HepG2 (cell line): Measurements from ENCODE around the gene PFDN5. TPM values are rescaled to one million over a fixed set of nuclear protein-coding genes. Genes with fewer than 3 reads are reported as not detected.

Experiments used
- ARNTL ChIP-seq: sonication (generic); formaldehyde crosslinking; IDR thresholded peaks from 2 replicates; pipeline ENCODE4 v1.4.0; 2020; ENCODE audit warnings: mild to moderate bottlenecking, missing genetic modification reagents
- FOXO4 ChIP-seq: sonication (generic); formaldehyde crosslinking; conservative IDR thresholded peaks from 2 replicates; pipeline ENCODE4 v1.8.1; 2023; ENCODE audit warnings: missing genetic modification reagents
- HOMEZ ChIP-seq: IDR thresholded peaks from 2 replicates; pipeline ENCODE4 v1.6.1; 2016; ENCODE audit warnings: low read depth
- LBX2 ChIP-seq: sonication (generic); formaldehyde crosslinking; IDR thresholded peaks from 2 replicates; pipeline ENCODE4 v1.5.0; 2020; ENCODE audit warnings: missing genetic modification reagents, mild to moderate bottlenecking, borderline replicate concordance
- MAFF ChIP-seq: IDR thresholded peaks from 2 replicates; pipeline ENCODE4 v1.6.1; 2011; ENCODE audit warnings: low read depth, low read length, improper control_type of control experiment
- MEF2D ChIP-seq: sonication (generic); formaldehyde crosslinking; IDR thresholded peaks from 2 replicates; pipeline ENCODE4 v1.5.1; 2020; ENCODE audit warnings: mild to moderate bottlenecking, missing genetic modification reagents
- PAX8 ChIP-seq: sonication (generic); formaldehyde crosslinking; IDR thresholded peaks from 2 replicates; pipeline ENCODE4 v1.8.0; 2022; ENCODE audit warnings: mild to moderate bottlenecking, missing genetic modification reagents, borderline replicate concordance
- STAT5B ChIP-seq: sonication (generic); formaldehyde crosslinking; IDR thresholded peaks from 2 replicates; pipeline ENCODE4 v1.4.0; 2020; ENCODE audit warnings: missing genetic modification reagents
- THAP9 ChIP-seq: sonication (generic); formaldehyde crosslinking; IDR thresholded peaks from 2 replicates; pipeline ENCODE4; 2020; ENCODE audit warnings: missing genetic modification reagents, mild to moderate bottlenecking, borderline replicate concordance
- TRIM24 ChIP-seq: sonication (generic); formaldehyde crosslinking; IDR thresholded peaks from 2 replicates; pipeline ENCODE4 v1.8.0; 2022; ENCODE audit warnings: mild to moderate bottlenecking, missing genetic modification reagents
- ZBTB43 ChIP-seq: sonication (generic); formaldehyde crosslinking; conservative IDR thresholded peaks from 2 replicates; pipeline ENCODE4 v1.4.0; 2020; ENCODE audit warnings: missing genetic modification reagents
- ZNF557 ChIP-seq: sonication (generic); formaldehyde crosslinking; IDR thresholded peaks from 2 replicates; pipeline ENCODE4 v1.4.0; 2020; ENCODE audit warnings: missing genetic modification reagents
- ZNF652 ChIP-seq: IDR thresholded peaks from 2 replicates; pipeline ENCODE4 v1.6.1; 2016; ENCODE audit warnings: low read depth, borderline replicate concordance
- ZNF709 ChIP-seq: sonication (generic); formaldehyde crosslinking; IDR thresholded peaks from 2 replicates; pipeline ENCODE4 v1.5.0; 2020; ENCODE audit warnings: mild to moderate bottlenecking, missing genetic modification reagents
- ZNF749 ChIP-seq: sonication (generic); formaldehyde crosslinking; IDR thresholded peaks from 2 replicates; pipeline ENCODE4 v1.8.0; 2022; ENCODE audit warnings: mild to moderate bottlenecking, missing genetic modification reagents, moderate library complexity, borderline replicate concordance
- ZNF792 ChIP-seq: IDR thresholded peaks from 2 replicates; pipeline ENCODE4 v1.6.1; 2016
- ZNF83 ChIP-seq: sonication (generic); formaldehyde crosslinking; IDR thresholded peaks from 2 replicates; pipeline ENCODE4 v1.4.0; 2020; ENCODE audit warnings: missing genetic modification reagents, mild to moderate bottlenecking, borderline replicate concordance
- ZNF879 ChIP-seq: sonication (generic); formaldehyde crosslinking; IDR thresholded peaks from 2 replicates; pipeline ENCODE4 v1.8.1; 2023; ENCODE audit warnings: missing genetic modification reagents
- ZSCAN22 ChIP-seq: sonication (generic); formaldehyde crosslinking; IDR thresholded peaks from 2 replicates; pipeline ENCODE4 v1.4.0; 2020; ENCODE audit warnings: mild to moderate bottlenecking, missing genetic modification reagents
- polyA plus RNA-seq, 8 experiments: library from polyadenylated mRNA; depleted of rRNA in 3 of 8; stranded (reverse) in 7 of 8; unstranded in 1 of 8; fragments of >200 nt; fragmentation: Illumina TruSeq in 4 of 8; extraction: Trizol in 4 of 8; gene quantifications; 2 replicates each; pipeline versions ENCODE4 v1.2.1 to v1.2.3, GENCODE V29; 2011 to 2016; ENCODE audit warnings: low read depth in 4 of 8, missing spikeins in 1 of 8, mixed read lengths in 1 of 8; ENCODE audit not compliant: insufficient read depth in 1 of 8
- total RNA-seq, 5 experiments: library from RNA; depleted of rRNA; stranded (reverse); fragments of >200 nt; fragmentation: Illumina TruSeq; extraction: Trizol; gene quantifications; 2 replicates each; pipeline ENCODE4 v1.2.3, GENCODE V29; 2016; ENCODE audit warnings: low read depth in 1 of 5

Gene PFDN5
- total and polyA plus RNA-seq, 2 of the 13 experiments (the other 11 are each of a cell fraction or from before 2014, with no cell fraction given) = 449 to 462 TPM

- TF ChIP-seq THAP9 (CRISPR knock-in tag) = peak; percentile 98
- TF ChIP-seq FOXO4 (CRISPR knock-in tag) = no peak
- peak; percentile 74; the same call in 1 of the 2 replicates for TF ChIP-seq ZNF709 (CRISPR knock-in tag)
- TF ChIP-seq ZSCAN22 (CRISPR knock-in tag) = peak; percentile 58; the same call in 1 of the 2 replicates
- TF ChIP-seq LBX2 (CRISPR knock-in tag) = 0 out of 2 replicates have a peak, but pooled peaks have one; percentile 21
- no peak for TF ChIP-seq TRIM24 (CRISPR knock-in tag)
- TF ChIP-seq MAFF = no peak
- no peak for TF ChIP-seq ZNF879 (CRISPR knock-in tag)
- no peak for TF ChIP-seq HOMEZ (CRISPR knock-in tag)
- no peak for TF ChIP-seq ZBTB43 (CRISPR knock-in tag)
- TF ChIP-seq ZNF749 (CRISPR knock-in tag) = no peak
- TF ChIP-seq ZNF557 (CRISPR knock-in tag) = no peak
- TF ChIP-seq MEF2D (CRISPR knock-in tag) = peak; percentile 84
- peak; percentile 72 for TF ChIP-seq ARNTL (CRISPR knock-in tag)
- no peak for TF ChIP-seq ZNF83 (CRISPR knock-in tag)
- TF ChIP-seq ZNF652 = no peak
- TF ChIP-seq ZNF792 (CRISPR knock-in tag) = 0 out of 2 replicates have a peak, but pooled peaks have one; percentile 29
- no peak for TF ChIP-seq PAX8 (CRISPR knock-in tag)
- TF ChIP-seq STAT5B = peak; percentile 31; the same call in 1 of the 2 replicates
Measured at GRCh38 chr12:53299454-53300180, 4.3 kb downstream of the PFDN5 start, which contains the start of gene MYG1 (continued).
